ENCODE results near the gene HLA-DOA. TPM values are rescaled to one million over a fixed set of nuclear protein-coding genes. Genes with fewer than 3 reads are reported as not detected.

HLA-DOA gene
- total RNA-seq, 1 experiment from 2014 or later, result 0.58 TPM

DNA sequence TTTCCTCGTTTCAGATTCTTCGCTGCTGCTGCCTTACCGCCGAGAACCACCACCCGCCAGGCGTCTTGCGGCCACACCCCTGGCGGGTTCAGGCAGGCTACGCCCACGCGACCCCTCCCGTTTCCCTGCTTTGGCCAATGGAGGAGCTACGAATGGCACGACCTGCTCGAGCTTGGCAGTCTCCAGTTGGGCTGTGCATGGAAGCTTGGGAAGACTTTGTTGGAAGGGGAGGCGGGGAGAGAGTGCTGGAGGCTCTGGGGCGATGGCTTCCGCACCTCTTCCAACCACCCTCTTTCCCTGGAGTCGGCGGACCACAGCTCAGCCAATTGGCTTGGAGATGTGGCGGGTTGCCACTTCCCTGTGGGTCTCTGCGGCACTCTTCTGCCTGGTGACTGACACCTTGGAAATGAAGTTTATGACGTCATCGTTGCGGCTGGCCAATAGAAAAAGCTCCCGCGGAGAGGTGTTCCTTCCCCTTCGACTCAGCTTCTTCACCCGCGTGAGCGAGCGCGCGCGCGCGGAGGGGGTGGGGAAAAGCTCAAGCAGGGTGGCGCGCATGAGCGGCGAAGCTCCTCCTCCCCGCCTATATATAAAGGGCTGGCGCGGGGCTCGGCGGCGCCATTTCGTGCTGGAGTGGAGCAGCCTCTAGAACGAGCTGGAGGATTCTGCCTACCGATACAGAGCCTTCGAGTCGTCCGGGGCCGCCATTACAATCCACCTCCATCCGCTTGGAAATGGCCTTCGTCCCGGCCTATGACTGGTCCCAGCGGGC lies 37.6 kb downstream of the HLA-DOA start:
- intact Hi-C loops (cut with micrococcal nuclease; ENCODE audit: unreplicated experiment), result loop anchor here (10.0 kb wide), 1 partner anchor 453 kb away; the partner anchor contains the start of gene SYNGAP1
- no peaks in the 10 kb centered on the region for H3K9me3 ChIP-seq (ENCODE audit: low read depth, low read length, poor library complexity, severe bottlenecking)
- POLR2A ChIA-PET (ENCODE audit: low non-redundant PET), result interaction anchor here (0.5 to 2.4 kb wide), 20 partner anchors 9 to 1182 kb away, joined by 3 to 22 read pairs (median 4); partner anchors contain the start of genes HSPA1B, RING1, RPS18 and VPS52
- no peak for TF ChIP-seq EZH2 (IDR thresholded peaks at IDR 0.05; ENCODE audit: borderline replicate concordance, low read depth, low read length, poor library complexity, severe bottlenecking)
- TF ChIP-seq, protein P1, sequence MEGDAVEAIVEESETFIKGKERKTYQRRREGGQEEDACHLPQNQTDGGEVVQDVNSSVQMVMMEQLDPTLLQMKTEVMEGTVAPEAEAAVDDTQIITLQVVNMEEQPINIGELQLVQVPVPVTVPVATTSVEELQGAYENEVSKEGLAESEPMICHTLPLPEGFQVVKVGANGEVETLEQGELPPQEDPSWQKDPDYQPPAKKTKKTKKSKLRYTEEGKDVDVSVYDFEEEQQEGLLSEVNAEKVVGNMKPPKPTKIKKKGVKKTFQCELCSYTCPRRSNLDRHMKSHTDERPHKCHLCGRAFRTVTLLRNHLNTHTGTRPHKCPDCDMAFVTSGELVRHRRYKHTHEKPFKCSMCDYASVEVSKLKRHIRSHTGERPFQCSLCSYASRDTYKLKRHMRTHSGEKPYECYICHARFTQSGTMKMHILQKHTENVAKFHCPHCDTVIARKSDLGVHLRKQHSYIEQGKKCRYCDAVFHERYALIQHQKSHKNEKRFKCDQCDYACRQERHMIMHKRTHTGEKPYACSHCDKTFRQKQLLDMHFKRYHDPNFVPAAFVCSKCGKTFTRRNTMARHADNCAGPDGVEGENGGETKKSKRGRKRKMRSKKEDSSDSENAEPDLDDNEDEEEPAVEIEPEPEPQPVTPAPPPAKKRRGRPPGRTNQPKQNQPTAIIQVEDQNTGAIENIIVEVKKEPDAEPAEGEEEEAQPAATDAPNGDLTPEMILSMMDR (conservative IDR thresholded peaks at IDR 0.05; ENCODE audit: low read depth, low read length), result no peak
- CTCF ChIA-PET, result interaction anchor here (0.9 to 2.4 kb wide), 5 partner anchors 12 to 276 kb away, joined by 4 to 15 read pairs (median 11); partner anchors contain the start of genes HLA-DMA and TAP2
- H3K4me1 ChIP-seq (ENCODE audit: insufficient read depth, low read length, poor library complexity, severe bottlenecking), result peaks cover 32% of the 10 kb centered on the region
- peaks cover 47% of the 10 kb centered on the region for H3K36me3 ChIP-seq (ENCODE audit: insufficient read depth, low read length, poor library complexity, severe bottlenecking)
- peak; percentile 100 for DNase-seq (ENCODE audit: low spot score)
- H3K27me3 ChIP-seq (replicated peaks; ENCODE audit: insufficient read depth, low read depth, low read length, poor library complexity), result no peaks in the 10 kb centered on the region
- H3K27ac ChIP-seq (ENCODE audit: low read depth, low read length, poor library complexity, severe bottlenecking), result peak overlapping the region; percentile 100
- BruUV-seq (replicated peaks), result no TSS peak
- peak overlapping the region; percentile 94 for H3K4me3 ChIP-seq (ENCODE audit: low read depth, low read length, poor library complexity, severe bottlenecking)

DNA sequence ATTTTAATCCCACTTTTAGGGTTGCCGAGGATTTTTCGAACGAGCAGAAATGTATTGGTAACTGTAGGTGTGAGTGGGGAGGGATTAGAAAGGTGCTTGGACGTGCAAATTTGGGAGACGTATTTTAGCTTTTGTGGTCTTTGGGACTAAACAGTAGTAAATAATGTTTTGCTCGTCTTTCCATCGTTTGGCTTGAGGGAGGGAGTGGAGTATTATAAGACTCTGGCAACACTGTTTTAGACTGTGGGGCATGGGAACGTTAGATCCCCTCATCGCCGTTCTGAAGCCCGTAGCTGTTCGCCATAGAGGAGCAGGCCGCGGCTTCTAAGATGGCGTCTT lies 38.2 kb downstream of the HLA-DOA start:
- TSS peak; percentile 24 for BruUV-seq (replicated peaks)
- CTCF ChIA-PET, result interaction anchor here (0.5 to 2.4 kb wide), 6 partner anchors 13 to 1918 kb away, joined by 3 to 15 read pairs (median 8); partner anchors contain the start of genes ANKS1A, HLA-DMA and TAP2
- Histone ChIP-seq H3K9me3 (ENCODE audit: low read depth, low read length, poor library complexity, severe bottlenecking) (no peaks in the 10 kb centered on the region), H3K4me3 (ENCODE audit: low read depth, low read length, poor library complexity, severe bottlenecking) (peak overlapping the region; percentile 94), H3K4me1 (ENCODE audit: insufficient read depth, low read length, poor library complexity, severe bottlenecking) (peaks cover 34% of the 10 kb centered on the region), H3K27me3 (replicated peaks; ENCODE audit: insufficient read depth, low read depth, low read length, poor library complexity) (no peaks in the 10 kb centered on the region), H3K36me3 (ENCODE audit: insufficient read depth, low read length, poor library complexity, severe bottlenecking) (peaks cover 41% of the 10 kb centered on the region), H3K27ac (ENCODE audit: low read depth, low read length, poor library complexity, severe bottlenecking) (peak overlapping the region; percentile 100)
- TF ChIP-seq, protein P1 (conservative IDR thresholded peaks at IDR 0.05; ENCODE audit: low read depth, low read length), result no peak
- no peak for TF ChIP-seq EZH2 (IDR thresholded peaks at IDR 0.05; ENCODE audit: borderline replicate concordance, low read depth, low read length, poor library complexity, severe bottlenecking)
- intact Hi-C loops (cut with micrococcal nuclease; ENCODE audit: unreplicated experiment), result loop anchor here (10.0 kb wide), 1 partner anchor 454 kb away; the partner anchor contains the start of gene SYNGAP1
- no peak for DNase-seq (ENCODE audit: low spot score)
- POLR2A ChIA-PET (ENCODE audit: low non-redundant PET), result interaction anchor here (0.5 to 2.4 kb wide), 9 partner anchors 10 to 1104 kb away, joined by 3 to 22 read pairs (median 5); partner anchors contain the start of gene RING1

GRCh38 chr6:32970413-32971241 lies 38.8 kb downstream of the HLA-DOA start:
- Histone ChIP-seq H3K4me1 (ENCODE audit: insufficient read depth, low read length, poor library complexity, severe bottlenecking) (peaks cover 28% of the 10 kb centered on the region), H3K36me3 (ENCODE audit: insufficient read depth, low read length, poor library complexity, severe bottlenecking) (peaks cover 35% of the 10 kb centered on the region), H3K27ac (ENCODE audit: low read depth, low read length, poor library complexity, severe bottlenecking) (peak overlapping the region; percentile 100), H3K4me3 (ENCODE audit: low read depth, low read length, poor library complexity, severe bottlenecking) (peak overlapping the region; percentile 94), H3K9me3 (ENCODE audit: low read depth, low read length, poor library complexity, severe bottlenecking) (no peaks in the 10 kb centered on the region), H3K27me3 (replicated peaks; ENCODE audit: insufficient read depth, low read depth, low read length, poor library complexity) (no peaks in the 10 kb centered on the region)
- no TSS peak for BruUV-seq (replicated peaks)
- ChIA-PET CTCF (interaction anchor here (0.5 to 2.4 kb wide), 4 partner anchors 14 to 1918 kb away, joined by 3 to 15 read pairs (median 7); partner anchors contain the start of genes ANKS1A and TAP2), POLR2A (ENCODE audit: low non-redundant PET) (interaction anchor here (0.5 to 2.4 kb wide), 4 partner anchors 10 to 132 kb away, joined by 3 to 20 read pairs (median 5); partner anchors contain the start of gene TAP2)
- DNase-seq (ENCODE audit: low spot score), result peak; percentile 92
- TF ChIP-seq, protein P1 (conservative IDR thresholded peaks at IDR 0.05; ENCODE audit: low read depth, low read length), result no peak
- TF ChIP-seq EZH2 (IDR thresholded peaks at IDR 0.05; ENCODE audit: borderline replicate concordance, low read depth, low read length, poor library complexity, severe bottlenecking), result no peak
- intact Hi-C loops (cut with micrococcal nuclease; ENCODE audit: unreplicated experiment), result loop anchor here (10.0 kb wide), 1 partner anchor 454 kb away; the partner anchor contains the start of gene SYNGAP1
